HG02973 (cell line): Measurements from ENCODE around the gene SDR42E1.
"Not testable (repeated sequence)": the region's sequence is repeated elsewhere in the genome, so short reads cannot be mapped to it uniquely, and the experiment has no call there.

Source experiments
- ATAC-seq: cut with Tn5 transposase; IDR thresholded peaks from one replicate; pipeline ENCODE4 v1.9.1; 2021; ENCODE audit warnings: moderate library complexity; ENCODE audit not compliant: unreplicated experiment

The SDR42E1 gene

DNA sequence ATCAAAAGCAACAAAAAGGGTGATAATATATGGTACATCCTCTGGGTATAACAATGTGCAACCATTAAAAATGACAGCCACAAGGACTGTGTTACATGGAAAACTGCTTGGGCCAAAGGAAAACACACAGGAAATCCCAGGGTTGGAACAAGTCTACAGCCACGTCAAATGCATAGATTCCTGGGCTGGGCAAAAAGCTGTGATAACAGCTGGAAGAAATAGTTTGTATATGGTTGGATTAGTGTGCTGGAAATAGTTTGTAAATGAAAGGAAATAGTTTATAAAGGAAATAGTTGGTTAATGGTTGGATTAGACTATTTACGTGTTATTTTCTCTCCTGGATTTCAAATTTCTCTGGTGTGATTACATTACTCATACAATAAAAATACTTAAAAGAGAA is 26.4 kb upstream of the SDR42E1 start:
- no peak for ATAC-seq

DNA sequence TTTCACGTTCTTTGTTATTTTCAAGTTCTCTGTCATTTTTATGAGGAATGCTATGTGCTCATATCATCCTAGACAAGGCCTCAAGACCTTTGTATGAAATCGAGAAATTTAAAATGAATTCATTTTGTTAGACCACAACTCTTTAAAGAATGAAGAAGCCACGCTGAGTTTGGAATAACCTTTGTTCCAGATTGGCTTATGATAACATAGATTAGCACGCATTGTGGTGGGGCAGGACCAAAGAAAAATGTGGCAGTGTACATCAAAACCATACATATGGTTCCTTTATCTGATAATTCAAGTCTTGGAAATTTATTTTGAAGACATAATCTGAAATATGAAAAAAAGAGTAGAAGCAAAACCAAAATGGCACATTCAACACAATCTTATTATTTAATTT is 26.0 kb upstream of the SDR42E1 start:
- no peak for ATAC-seq

DNA sequence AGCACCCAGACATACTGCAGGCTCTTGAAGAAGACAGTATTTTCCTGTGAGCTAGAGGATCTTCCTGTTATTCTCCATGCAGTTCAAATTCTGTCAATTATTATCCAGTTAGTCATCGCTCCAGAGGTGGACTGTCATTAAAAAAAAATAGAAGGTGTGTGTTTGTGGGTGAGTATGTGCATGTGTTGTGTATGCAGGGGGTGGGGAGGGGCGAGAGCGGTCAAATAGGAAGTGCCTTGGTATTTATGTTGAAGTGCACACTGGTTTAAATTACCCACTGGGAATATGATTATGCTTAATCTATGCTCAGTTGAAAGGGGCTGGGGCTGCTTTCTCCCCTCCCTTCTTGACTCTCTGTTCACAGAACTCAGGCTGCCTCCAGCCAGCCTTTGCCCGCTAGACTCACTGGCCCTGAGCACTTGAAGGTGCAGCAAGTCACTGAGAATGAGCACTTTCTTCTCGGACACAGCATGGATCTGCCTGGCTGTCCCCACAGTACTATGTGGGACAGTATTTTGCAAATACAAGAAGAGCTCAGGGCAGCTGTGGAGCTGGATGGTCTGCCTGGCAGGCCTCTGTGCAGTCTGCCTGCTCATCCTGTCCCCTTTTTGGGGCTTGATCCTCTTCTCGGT is 23.8 kb upstream of the SDR42E1 start, which contains the start of gene HSD17B2:
HSD17B2 (plus strand) TSS at position 273 of the 632 bp plus-strand sequence; CDS start at position 445, 172 bp downstream.
- no peak for ATAC-seq

DNA sequence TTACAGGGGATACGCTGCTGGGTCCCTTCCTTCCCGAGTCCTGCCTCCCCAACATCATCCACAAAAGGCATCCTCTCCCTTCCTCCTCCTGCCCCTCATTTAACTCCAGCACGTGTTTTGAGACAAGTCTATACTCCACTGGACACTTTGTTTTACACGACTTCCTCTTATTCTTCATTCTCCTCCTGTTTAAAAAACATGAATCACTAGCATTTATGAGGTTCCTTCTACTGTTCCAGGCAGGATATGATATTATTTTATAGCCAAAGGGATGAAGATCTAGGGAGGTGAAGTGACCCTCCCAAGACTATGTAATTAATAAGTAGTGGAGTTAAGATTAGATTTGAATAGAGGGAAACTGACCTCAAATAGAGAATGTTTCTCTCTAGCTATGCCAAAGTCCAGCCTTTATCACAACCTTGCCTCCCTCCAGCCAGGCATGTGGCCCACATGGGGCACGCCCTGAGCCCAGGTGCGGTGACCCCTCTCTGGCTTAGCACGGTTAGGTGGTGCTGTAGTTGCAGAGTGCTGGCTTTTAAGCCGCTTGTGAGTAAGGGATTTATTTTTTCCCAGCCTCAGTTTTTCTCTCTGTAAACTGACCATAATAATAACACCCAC is 22.5 kb upstream of the SDR42E1 start:
- no peak for ATAC-seq

DNA sequence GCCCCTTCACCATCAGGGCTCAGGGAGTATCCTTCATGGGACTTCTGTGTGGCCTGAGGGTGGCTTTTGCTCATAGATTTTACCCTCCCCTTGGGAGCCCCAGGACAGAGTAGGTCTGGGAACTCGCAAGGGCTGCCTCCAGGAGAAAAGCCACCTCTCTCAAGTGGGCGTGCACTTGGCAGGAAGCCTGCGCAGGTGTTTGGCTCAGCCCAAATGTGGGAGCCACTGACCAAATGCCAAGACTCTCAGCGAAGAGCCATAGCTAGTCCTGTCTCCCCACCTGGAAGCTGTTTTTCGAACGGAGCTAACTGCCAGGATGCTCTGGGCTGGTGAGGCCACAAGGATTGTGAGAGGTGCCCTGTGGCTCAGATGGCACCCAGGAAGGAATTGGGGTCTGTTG is 21.7 kb upstream of the SDR42E1 start:
- ATAC-seq, result no peak

DNA sequence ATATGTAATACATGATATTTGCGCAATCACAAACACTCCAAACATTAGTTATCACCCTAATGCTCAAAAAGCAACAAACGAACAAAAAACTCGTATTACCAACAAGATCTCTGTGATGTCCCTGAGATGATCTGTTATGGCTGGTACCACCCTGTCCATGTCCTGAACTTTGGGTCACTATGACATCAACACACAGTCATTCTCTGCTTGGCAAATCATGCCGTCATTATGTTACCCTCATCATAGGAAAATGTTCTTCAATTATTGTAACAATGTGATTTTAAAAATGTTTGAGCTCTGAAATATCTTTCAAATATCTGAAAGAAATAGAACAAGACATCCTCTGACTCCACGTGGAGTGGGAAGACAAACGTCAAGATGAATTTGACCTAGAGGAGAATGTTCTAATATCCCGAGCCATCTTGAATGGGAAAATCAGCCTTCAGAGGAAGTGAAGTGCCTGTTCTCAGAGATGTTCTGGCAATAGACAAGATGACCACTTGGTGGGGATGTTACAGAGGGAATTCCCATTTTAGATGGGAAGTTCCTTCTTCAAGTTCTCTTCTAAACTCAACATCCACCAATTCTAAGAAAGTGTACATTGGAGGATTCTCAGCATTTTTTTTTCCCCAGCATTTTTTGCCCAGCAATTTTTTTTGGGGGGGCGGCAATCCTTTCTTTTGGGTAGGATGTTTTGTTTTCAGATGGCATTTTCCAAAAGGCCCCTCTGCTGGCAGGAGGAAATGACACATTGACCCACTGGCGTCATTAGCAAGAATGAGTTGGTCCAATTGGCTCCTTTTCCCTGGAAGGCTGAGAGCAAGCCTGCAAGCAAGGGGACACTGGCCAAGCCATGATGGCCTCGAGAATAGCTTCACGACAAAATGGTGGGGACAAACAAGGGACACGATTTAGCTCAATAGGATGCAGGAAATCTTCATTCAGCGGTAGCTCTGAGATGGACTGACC is 20.1 kb upstream of the SDR42E1 start:
- ATAC-seq, result no peak

DNA sequence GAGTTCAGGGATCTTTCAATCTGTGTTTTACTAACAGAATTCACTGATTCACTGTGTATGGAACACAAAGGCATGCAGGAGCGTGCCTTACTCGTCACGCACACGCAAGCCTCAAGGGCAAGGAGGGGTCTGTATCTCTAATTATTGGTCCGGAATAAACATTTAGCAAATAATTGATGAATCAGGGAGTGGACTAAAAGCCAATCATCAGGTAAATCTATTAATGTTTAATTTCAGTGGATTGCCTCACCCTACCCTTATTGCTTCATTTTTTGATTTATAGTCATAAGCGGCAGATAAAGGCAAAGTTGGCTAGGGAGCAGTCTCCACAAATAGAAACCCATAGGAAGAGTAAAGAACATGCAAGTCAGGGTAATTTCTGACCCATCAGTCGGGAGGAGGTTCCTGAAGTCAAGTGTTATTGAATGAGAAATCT is 16.4 kb upstream of the SDR42E1 start:
- no peak for ATAC-seq

DNA sequence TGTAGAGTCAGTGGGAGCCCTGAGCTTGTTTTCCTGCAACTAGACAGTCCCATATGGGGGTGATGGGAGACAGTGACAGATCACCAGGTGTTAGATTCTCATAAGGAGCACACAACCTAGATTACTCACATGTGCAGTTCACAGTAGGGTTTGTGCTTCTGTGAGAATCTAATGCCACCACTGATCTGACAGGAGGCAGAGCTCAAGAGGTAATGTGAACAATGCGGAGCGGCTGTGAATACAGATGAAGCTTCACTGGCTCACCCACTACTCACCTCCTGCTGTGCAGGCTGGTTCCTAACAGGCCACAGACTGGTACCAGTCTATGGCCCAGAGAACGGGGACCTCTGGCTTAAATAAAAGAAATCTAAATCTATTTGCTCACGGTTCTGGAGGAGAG is 13.6 kb upstream of the SDR42E1 start:
- no peak for ATAC-seq

DNA sequence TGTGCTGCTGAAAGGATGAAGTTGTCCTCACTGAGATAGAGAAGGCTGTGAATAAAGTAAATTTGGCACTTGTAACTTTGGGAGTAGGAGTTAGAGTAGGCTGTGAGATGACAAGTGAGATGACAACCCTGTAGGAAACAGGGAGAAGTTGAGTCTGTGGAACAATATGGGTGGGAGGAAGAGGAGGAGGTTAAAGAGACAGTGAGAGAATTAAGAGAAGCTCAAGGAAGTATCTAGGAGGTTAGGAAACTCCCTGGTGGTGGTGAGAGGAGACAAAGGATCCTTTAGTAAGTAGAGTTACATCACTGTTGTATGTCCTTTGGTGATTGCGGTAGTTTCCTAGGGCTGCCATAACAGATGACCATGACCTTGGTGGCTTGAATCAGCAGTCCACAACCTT is 13.0 kb upstream of the SDR42E1 start:
- no peak for ATAC-seq

DNA sequence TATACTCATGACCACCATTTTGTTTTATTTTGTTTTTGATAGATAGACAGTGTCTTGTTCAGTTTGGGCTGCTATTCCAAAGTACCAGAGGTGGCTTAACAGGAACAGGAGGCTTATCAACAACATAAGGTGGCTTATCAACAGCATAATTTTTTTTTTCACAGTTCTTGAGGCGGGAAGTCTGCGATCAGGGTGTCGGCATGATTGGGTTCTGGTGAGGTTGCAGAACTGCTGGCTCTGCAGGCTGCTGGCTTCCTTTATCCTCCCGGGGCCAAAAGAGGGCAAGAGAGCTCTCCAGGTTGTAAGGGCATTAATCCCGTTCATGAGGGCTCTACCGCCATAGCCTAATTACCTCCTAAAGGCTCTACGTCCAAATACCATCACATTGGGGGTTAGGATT is 11.9 kb upstream of the SDR42E1 start:
- ATAC-seq, result no peak

DNA sequence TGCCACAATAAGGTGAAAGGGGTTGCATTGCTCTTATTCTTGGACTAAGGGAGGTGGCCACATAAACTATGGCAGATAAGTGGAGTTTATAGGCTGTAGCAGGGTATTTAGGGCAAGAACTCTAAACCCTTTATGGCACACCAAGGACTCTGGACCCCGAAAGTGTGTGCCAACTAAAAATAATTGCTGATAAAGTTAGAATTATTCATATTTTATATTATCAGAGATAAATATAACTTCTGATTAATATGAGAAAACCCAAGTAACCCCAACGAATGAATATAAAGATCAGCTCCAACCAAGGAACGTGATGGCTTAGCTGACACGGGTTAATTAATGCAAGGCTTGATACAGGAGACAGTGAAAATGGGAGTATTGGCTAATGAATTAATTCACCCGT is 8.8 kb upstream of the SDR42E1 start:
- ATAC-seq, result no peak

DNA sequence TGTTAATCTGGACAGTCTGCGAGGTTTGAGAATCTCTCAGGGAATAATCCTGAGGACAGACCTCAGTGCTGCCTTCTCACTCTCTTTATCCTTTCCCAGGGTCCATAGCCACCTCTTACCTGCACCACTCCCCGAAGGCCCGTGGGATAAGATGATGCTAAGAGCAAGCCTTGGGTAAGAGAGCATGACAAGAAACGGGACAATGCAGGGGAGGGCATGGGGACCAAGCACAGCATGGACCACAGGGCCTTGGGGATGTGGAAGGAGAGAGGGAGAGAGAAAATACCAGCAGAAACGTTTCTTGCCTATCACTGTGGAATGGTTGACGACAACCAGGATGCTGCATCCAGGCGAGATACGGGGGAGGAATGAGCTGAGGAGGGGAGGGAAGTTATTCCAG is 8.3 kb upstream of the SDR42E1 start:
- ATAC-seq, result no peak

DNA sequence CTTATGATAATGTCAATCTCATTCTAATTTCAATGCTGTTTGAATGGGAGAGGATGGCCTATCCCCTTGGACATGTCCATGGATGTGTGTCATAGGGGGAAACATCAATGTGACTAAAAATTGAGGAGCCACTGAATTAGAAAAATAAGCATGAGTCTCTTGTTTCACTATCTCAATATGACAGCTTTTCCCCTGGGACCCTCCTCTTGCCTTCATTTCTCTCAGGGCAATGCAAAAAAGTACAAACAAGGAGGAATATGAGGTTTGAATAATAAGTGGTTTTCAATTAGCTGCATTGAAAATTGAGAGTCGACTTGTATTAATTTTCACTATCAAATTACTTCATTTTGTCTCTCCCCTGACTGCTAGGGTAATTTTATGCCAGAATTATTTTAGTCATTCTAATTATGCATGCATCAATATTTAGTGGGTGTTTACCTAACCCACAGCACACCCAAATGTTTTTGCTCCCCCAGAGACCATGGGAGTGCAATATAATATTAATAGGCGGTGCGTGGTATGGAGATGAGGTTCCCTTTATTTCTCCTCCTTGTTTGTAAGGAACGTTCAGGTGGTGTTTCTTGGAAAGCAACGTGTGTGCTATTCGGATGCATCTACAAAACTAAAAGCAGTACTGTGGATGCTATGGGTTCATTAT is 6.8 kb upstream of the SDR42E1 start:
- no peak for ATAC-seq

DNA sequence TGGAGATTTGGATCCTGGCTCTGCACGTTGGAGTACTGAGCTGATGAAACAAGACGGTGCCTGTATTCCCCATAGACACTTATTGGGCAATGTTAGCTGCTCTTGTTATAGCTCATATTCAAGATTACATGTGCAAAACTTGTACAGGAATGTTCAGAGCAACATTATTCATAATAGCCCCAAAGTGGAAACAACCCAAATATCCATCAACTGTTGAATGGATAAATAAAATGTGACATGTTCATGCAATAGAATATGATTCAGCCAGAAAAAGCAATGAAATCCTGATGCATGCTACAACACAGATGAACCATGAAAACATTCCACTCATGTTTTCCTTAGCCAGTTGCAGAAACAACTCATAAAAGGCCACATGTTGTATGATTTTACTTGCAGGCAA is 5.7 kb upstream of the SDR42E1 start:
- no peak for ATAC-seq

DNA sequence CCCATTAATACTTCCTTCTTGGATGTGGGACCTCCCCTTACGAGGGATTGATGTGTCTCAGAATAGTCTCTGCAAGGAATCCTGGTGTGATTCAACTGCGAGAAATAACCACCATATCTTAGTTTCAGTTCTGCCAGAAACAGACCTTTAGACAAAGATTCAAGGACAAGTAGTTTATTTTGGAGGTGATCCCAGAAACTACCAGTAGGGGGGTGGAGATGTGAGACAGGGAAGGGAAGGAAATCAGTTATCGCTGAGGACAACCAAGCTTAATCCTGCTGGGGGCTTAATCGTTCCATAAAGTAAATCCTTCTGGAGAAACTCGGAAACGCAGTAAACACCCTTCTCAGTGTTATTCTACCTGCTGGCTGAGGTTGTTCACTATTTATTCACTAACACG is 5.0 kb upstream of the SDR42E1 start:
- no peak for ATAC-seq

DNA sequence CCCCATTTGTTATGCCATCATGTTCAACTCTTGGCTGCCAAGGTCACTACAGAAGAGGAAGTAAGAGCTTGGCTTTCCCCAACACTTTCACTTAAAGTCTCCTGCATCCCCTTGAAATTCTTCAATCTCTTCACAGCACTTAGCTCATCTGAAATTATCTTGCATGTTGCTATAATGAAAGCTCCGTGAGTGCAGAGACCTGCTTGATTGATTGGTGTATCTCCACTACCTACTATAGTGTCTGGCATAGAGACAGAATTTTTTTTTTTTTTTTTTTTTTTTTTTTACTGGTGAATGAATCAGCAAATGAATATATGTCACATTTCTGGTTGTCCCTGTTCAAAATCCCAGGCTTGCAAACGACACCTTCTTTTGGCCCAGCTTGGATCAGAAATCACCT is 1.9 kb upstream of the SDR42E1 start:
- no peak for ATAC-seq

DNA sequence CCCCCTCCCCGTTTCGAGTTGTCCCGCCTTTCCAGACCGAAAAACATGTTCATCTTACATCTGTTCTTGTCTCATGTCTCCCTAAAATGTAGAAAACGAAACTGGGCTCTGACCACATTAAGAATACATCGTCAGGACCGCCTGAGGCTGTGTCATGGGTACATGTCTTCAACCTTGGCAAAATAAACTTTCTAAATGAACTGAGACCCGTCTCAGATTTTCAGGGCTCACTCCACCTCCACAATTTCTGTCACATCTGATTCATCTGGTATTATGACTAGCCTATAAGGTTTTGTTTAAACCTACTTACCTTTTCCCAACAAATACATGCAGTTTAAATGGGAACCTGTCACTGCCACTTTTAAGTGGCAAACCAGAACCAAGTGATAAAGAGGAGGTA is 621 bp downstream of the SDR42E1 start:
- no peak for ATAC-seq

DNA sequence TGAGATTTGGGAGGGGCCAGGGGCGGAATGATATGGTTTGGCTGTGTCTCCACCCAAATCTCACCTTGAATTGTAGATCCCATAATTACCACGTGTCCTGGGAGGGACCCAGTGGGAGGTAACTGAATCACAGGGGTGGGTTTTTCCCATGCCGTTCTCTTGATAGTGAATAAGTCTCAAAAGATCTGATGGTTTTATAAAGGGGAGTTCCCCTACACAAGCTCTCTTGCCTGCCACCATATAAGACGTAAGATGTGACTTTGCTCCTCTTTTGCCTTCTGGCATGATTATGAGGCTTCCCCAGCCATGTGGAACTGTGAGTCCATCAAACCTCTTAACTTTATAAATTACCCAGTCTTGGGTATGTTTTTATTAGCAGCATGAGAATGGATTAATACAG is 1.5 kb downstream of the SDR42E1 start:
- not testable (repeated sequence) for ATAC-seq

DNA sequence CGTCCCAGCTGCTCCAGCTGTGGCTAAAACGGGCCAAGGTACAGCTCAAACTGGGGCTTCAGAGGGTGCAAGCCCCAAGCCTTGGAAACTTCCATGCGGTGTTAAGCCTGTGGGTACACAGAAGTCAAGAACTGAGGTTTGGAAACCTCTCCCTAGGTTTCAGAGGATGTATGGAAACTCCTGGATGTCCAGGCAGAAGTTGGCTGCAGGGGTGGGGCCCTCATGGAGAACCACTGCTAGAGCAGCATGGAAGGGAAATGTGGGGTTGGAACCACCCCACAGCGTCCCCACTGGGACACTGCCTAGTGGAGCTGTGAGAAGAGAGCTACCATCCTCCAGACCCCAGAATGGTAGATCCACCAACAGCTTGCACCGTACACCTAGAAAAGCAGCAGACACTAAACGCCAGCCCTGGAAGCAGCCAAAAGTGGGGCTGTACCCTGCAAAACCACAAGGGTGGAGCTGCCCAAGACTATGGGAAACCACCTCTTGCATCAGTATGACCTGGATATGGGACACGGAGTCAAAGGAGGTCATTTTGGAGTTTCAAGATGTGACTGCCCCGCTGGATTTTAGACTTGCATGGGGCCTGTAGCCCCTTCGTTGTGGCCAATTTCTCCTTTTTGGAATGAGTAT is 2.2 kb downstream of the SDR42E1 start:
- no peak for ATAC-seq

DNA sequence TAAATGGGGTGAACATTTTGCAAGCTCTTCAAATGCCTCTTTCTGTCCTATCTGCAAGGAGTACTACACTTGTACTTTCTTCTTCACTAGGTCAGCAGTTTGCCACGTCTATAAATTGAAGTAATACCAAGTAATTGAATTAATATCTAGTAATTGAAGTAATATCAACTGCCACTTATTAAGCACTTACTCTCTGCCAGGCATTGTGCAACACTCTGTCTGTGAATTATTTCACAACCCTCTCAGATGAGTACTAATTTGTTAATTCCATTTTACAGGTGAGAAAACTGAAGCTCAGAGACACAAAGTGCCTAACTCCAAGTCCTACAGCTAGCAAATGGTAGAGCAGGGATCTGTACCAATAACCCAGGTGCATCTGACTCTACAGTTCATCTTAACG is 4.1 kb downstream of the SDR42E1 start:
- no peak for ATAC-seq

DNA sequence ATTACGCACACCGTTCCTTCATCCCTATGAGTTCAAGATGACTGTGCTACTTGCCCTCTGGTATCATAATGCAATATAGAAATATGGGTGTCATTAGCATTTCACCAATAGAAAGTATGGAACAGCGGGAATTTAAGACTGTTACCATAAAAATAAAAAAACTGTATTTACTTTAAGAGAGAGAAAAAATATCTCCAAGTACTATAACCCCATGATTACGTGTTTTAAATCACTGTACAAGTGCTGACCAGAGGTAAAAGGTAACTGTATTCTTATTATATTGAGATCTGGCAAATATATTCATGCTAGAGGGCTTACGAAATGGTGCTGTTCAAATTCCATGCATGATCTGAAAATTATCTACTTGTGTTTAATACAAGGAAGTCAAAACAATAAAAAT is 5.2 kb downstream of the SDR42E1 start:
- no peak for ATAC-seq
